Endothelial cell of umbilical vein (primary cell): Measurements from ENCODE around the gene ANGPTL7. TPM values are rescaled to one million over a fixed set of nuclear protein-coding genes. Genes with fewer than 3 reads are reported as not detected.

ENCODE experiments used
- BruUV-seq: library from RNA; stranded (reverse); fragments of 400-500 nt; replicated peaks from 2 replicates; lab custom pipeline; 2021; lab: Mats Ljungman, UMichigan
- CTCF ChIA-PET: fragments of 300-600, 350-600 bp; sonication (Branson Sonifier 250); formaldehyde crosslinking; loops from one replicate; lab custom pipeline; 2021; ENCODE audit warnings: antibody characterized with exemption, inconsistent platforms; lab: Charles Lee
- POLR2A ChIA-PET: fragments of 300-600, 350-600 bp; sonication (Branson Sonifier 250); formaldehyde crosslinking; loops from one replicate; lab custom pipeline; 2021; ENCODE audit warnings: antibody characterized with exemption, inconsistent platforms; lab: Charles Lee
- DNase-seq: peaks from one replicate; pipeline ENCODE4 v3.0.0-alpha.2; 2011; ENCODE audit warnings: low read depth, low spot score
- FAIRE-seq: peaks from 2 replicates; lab custom pipeline; 2011; peaks lifted over from hg19 to GRCh38; lab: Jason Lieb, UNC
- H2AFZ ChIP-seq: 2 replicates; pipeline ENCODE4 v1.6.0; 2012; ENCODE audit warnings: low read depth, low read length, control low read depth, inconsistent platforms
- H3K27ac ChIP-seq: 2 replicates; pipeline ENCODE4 v1.5.1; 2011; ENCODE audit warnings: low read depth, mild to moderate bottlenecking, control low read depth, low read length, moderate library complexity; ENCODE audit not compliant: insufficient read depth
- H3K27me3 ChIP-seq, 2 experiments: 2 replicates each; pipeline versions ENCODE4 v1.6.0 to v1.6.1; 2011; ENCODE audit warnings: low read length in 2 of 2, mixed read lengths in 1 of 2; ENCODE audit not compliant: control insufficient read depth in 2 of 2, insufficient read depth in 2 of 2
- H3K36me3 ChIP-seq, 2 experiments: 2 replicates in 1 of 2; 3 replicates in 1 of 2; pipeline ENCODE4 v1.5.1; 2011; ENCODE audit warnings: low read length in 2 of 2, mild to moderate bottlenecking in 1 of 2, moderate library complexity in 1 of 2; ENCODE audit not compliant: control insufficient read depth in 2 of 2, insufficient read depth in 2 of 2; ENCODE audit errors: extremely low read depth in 1 of 2
- H3K4me1 ChIP-seq: 3 replicates; pipeline ENCODE4 v1.5.1; 2011; ENCODE audit warnings: mild to moderate bottlenecking, low read length; ENCODE audit not compliant: control insufficient read depth, insufficient read depth; ENCODE audit errors: extremely low read depth
- H3K4me2 ChIP-seq: 2 replicates; pipeline ENCODE4 v1.6.1; 2011; ENCODE audit warnings: low read length, control low read depth, mixed read lengths; ENCODE audit not compliant: insufficient read depth
- H3K4me3 ChIP-seq, 3 experiments: fragments of 200-600 bp in 1 of 3; sonication (generic), shearing (Covaris generic) in 1 of 3; replicated peaks in 1 of 3; 2 replicates each; pipeline ENCODE4 v1.5.1; 2011 to 2016; ENCODE audit warnings: control low read depth in 3 of 3, low read length in 3 of 3, mild to moderate bottlenecking in 2 of 3, inconsistent platforms in 1 of 3, low read depth in 1 of 3, moderate library complexity in 1 of 3; ENCODE audit not compliant: insufficient read depth in 1 of 3
- H3K79me2 ChIP-seq: 2 replicates; pipeline ENCODE4 v1.6.0; 2012; ENCODE audit warnings: low read length, inconsistent platforms; ENCODE audit not compliant: control insufficient read depth, insufficient read depth
- H3K9ac ChIP-seq: replicated peaks from 2 replicates; pipeline ENCODE3; 2011; ENCODE audit warnings: low read length, control low read depth; ENCODE audit not compliant: insufficient read depth; ENCODE audit errors: extremely low read depth
- H3K9me1 ChIP-seq: replicated peaks from 3 replicates; pipeline ENCODE4 v1.6.0; 2011; ENCODE audit warnings: mild to moderate bottlenecking, low read length; ENCODE audit not compliant: control insufficient read depth, insufficient read depth; ENCODE audit errors: extremely low read depth
- H3K9me3 ChIP-seq: replicated peaks from 2 replicates; pipeline ENCODE4 v1.5.1; 2012; ENCODE audit warnings: low read length, inconsistent platforms; ENCODE audit not compliant: control insufficient read depth, insufficient read depth
- H4K20me1 ChIP-seq: replicated peaks from 2 replicates; pipeline ENCODE3; 2011; ENCODE audit warnings: mild to moderate bottlenecking, low read length; ENCODE audit not compliant: control insufficient read depth, insufficient read depth; ENCODE audit errors: extremely low read depth
- EZH2 ChIP-seq: IDR thresholded peaks from 2 replicates; pipeline ENCODE4 v1.6.1; 2012; ENCODE audit warnings: borderline replicate concordance, low read depth, mild to moderate bottlenecking, moderate library complexity, low read length, inconsistent platforms; ENCODE audit not compliant: severe bottlenecking
- FOS ChIP-seq: IDR thresholded peaks from 2 replicates; pipeline ENCODE4 v1.6.1; 2011; ENCODE audit warnings: mild to moderate bottlenecking, low read length, moderate library complexity, borderline replicate concordance; ENCODE audit not compliant: insufficient read depth
- GATA2 ChIP-seq: IDR thresholded peaks from 2 replicates; pipeline ENCODE4 v1.7.0; 2011; ENCODE audit warnings: low read depth, mild to moderate bottlenecking, moderate library complexity, mixed read lengths, low read length; ENCODE audit not compliant: insufficient read length, insufficient read depth
- JUN ChIP-seq: IDR thresholded peaks from 2 replicates; pipeline ENCODE4 v1.6.1; 2011; ENCODE audit warnings: borderline replicate concordance, low read depth; ENCODE audit not compliant: insufficient read length, insufficient read depth
- MYC ChIP-seq: IDR thresholded peaks from one replicate; pipeline ENCODE4 v1.6.1; 2011; ENCODE audit warnings: mild to moderate bottlenecking, low read depth, low read length
- POLR2A ChIP-seq: IDR thresholded peaks from 2 replicates; pipeline ENCODE4 v1.6.1; 2012; ENCODE audit warnings: low read depth, mild to moderate bottlenecking, control low read depth, low read length
- POLR2AphosphoS5 ChIP-seq: IDR thresholded peaks from 2 replicates; pipeline ENCODE4 v1.6.1; 2012; ENCODE audit warnings: low read depth, mild to moderate bottlenecking, control low read depth, low read length, moderate library complexity; ENCODE audit not compliant: insufficient read depth
- dilution Hi-C: fragments of 300-500 bp; cut with MboI; formaldehyde crosslinking; loops from one replicate; pipeline ENCODE4 v1.15.0; 2019; ENCODE audit warnings: low sequenced_read_pairs; ENCODE audit not compliant: extremely low pct_ligation_motif_present
- intact Hi-C: fragments of 100-400 bp; cut with micrococcal nuclease; formaldehyde crosslinking; loops from one replicate; pipeline ENCODE4 v1.10.0; 2022
- polyA plus RNA-seq, 4 experiments: library from polyadenylated mRNA; depleted of rRNA in 3 of 4; stranded (reverse) in 3 of 4; unstranded in 1 of 4; fragments of >200 nt; gene quantifications; 2 replicates each; pipeline versions ENCODE4 v1.2.1 to v1.2.3, GENCODE V29; 2011 to 2012; ENCODE audit warnings: missing spikeins in 1 of 4
- total RNA-seq: library from RNA; stranded (reverse); gene quantifications from 2 replicates; pipeline ENCODE4 v1.2.3, GENCODE V29; 2021
- TF ChIP-seq, protein P1 (sequence below), 2 donors: IDR thresholded peaks; 1 replicate in 1 of 2; 2 replicates in 1 of 2; pipeline ENCODE4 v1.5.1; 2011; ENCODE audit warnings: low read length in 2 of 2, mild to moderate bottlenecking in 2 of 2, moderate library complexity in 2 of 2, control low read depth in 1 of 2, inconsistent platforms in 1 of 2, low read depth in 1 of 2; ENCODE audit not compliant: insufficient read depth in 1 of 2; ENCODE audit errors: extremely low read depth in 1 of 2
- TF ChIP-seq, protein P2 (sequence below): IDR thresholded peaks from 2 replicates; pipeline ENCODE4 v1.6.1; 2011; ENCODE audit not compliant: insufficient read depth, insufficient read length

The ANGPTL7 gene
- total and polyA plus RNA-seq, 2 donors (not counting 3 experiments of a cell fraction or from before 2014, with no cell fraction given) = not detected

DNA sequence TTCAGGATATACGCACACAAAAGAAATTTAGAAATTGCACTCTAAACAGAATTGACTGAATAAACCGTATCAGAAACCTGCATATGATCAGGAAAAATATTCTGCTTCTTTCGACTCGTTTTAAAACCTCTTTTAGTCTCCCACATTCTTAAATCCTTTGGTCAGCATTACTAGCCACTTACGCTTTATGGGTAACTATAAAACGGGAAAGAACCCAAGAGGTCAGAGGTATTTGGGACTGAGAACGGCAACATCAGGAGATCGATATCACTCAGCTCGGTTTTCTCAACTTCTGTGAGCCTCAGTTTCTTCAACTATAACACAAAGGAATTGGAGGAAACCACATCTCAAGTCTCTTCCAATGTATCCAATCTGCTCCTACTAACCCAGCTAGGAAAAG, 36.4 kb upstream of the ANGPTL7 start:
- H3K9ac ChIP-seq = no peak overlapping the region
- CTCF ChIA-PET = interaction anchor here (1.2 kb wide), 1 partner anchor 115 kb away, joined by 5 read pairs; no protein-coding TSS in a partner anchor
- BruUV-seq = no TSS peak

DNA sequence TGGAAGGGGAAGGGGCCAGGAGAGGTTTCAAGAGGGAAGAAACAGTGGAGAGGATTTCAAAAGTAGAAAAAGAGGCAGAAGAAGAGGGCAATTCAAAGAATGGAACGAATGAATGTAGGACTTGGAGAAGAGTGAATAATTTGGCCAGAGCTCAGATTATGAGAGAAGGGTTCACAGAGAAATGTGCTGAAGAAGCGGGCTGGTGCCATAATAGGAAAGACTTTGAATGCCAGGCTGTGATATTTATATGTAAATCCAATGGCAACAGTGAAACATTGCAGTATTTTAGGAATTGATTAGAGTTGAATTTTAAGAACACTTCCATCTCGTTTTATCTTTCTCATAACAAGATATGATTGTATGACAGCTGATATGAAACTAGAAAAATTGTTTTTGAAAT, 36.0 kb upstream of the ANGPTL7 start:
- H3K79me2 ChIP-seq = no peaks in the 10 kb centered on the region
- dilution Hi-C loops = no loop called here
- H3K27me3 ChIP-seq = no peaks in the 10 kb centered on the region
- ChIA-PET POLR2A (no interaction called here), CTCF (interaction anchor here (1.2 kb wide), 1 partner anchor 116 kb away, joined by 5 read pairs; no protein-coding TSS in a partner anchor)
- H4K20me1 ChIP-seq = no peaks in the 10 kb centered on the region
- H3K4me3 ChIP-seq = no peak overlapping the region
- intact Hi-C loops = no loop called here
- no peak overlapping the region for H3K27ac ChIP-seq
- no peak overlapping the region for H2AFZ ChIP-seq
- H3K36me3 ChIP-seq = peaks cover 0 to 20% of the 10 kb centered on the region in 2 experiments
- DNase-seq (no peak), FAIRE-seq (no peak)
- no peak for TF ChIP-seq POLR2AphosphoS5
- no peak for TF ChIP-seq MYC
- TF ChIP-seq, protein P1, sequence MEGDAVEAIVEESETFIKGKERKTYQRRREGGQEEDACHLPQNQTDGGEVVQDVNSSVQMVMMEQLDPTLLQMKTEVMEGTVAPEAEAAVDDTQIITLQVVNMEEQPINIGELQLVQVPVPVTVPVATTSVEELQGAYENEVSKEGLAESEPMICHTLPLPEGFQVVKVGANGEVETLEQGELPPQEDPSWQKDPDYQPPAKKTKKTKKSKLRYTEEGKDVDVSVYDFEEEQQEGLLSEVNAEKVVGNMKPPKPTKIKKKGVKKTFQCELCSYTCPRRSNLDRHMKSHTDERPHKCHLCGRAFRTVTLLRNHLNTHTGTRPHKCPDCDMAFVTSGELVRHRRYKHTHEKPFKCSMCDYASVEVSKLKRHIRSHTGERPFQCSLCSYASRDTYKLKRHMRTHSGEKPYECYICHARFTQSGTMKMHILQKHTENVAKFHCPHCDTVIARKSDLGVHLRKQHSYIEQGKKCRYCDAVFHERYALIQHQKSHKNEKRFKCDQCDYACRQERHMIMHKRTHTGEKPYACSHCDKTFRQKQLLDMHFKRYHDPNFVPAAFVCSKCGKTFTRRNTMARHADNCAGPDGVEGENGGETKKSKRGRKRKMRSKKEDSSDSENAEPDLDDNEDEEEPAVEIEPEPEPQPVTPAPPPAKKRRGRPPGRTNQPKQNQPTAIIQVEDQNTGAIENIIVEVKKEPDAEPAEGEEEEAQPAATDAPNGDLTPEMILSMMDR (IDR thresholded peaks at IDR 0.05; ENCODE audit: extremely low read depth in 1 of 2, insufficient read depth in 1 of 2, low read depth in 1 of 2, low read length in 2 of 2) = no peak
- no peak for TF ChIP-seq GATA2
- TF ChIP-seq, protein P2, sequence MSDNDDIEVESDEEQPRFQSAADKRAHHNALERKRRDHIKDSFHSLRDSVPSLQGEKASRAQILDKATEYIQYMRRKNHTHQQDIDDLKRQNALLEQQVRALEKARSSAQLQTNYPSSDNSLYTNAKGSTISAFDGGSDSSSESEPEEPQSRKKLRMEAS = no peak
- no peak for TF ChIP-seq POLR2A
- TF ChIP-seq JUN = no peak
- no peak for TF ChIP-seq FOS
- no peak for TF ChIP-seq EZH2
- no peaks in the 10 kb centered on the region for H3K9me1 ChIP-seq
- H3K4me1 ChIP-seq = peaks cover 1% of the 10 kb centered on the region
- H3K9me3 ChIP-seq = no peaks in the 10 kb centered on the region
- H3K4me2 ChIP-seq = no peak overlapping the region
- BruUV-seq = no TSS peak
- H3K9ac ChIP-seq = no peak overlapping the region

More for the DNA sequence above, 36.4 kb upstream of the ANGPTL7 start:
- no peak overlapping the region for H3K4me2 ChIP-seq
- dilution Hi-C loops = no loop called here
- H3K79me2 ChIP-seq = no peaks in the 10 kb centered on the region
- FAIRE-seq (no peak), DNase-seq (no peak)
- no peaks in the 10 kb centered on the region for H4K20me1 ChIP-seq
- TF ChIP-seq FOS = no peak
- no peaks in the 10 kb centered on the region for H3K9me3 ChIP-seq
- peaks cover 0 to 20% of the 10 kb centered on the region in 2 experiments for H3K36me3 ChIP-seq
- peaks cover 5% of the 10 kb centered on the region for H3K4me1 ChIP-seq
- no peak overlapping the region for H2AFZ ChIP-seq
- intact Hi-C loops = no loop called here
- H3K27ac ChIP-seq = no peak overlapping the region
- no peaks in the 10 kb centered on the region for H3K27me3 ChIP-seq
- no peaks in the 10 kb centered on the region for H3K9me1 ChIP-seq
- POLR2A ChIA-PET = no interaction called here
- H3K4me3 ChIP-seq = no peak overlapping the region
